Adipocyte (in vitro differentiated cells): ENCODE results near the gene RTP5.

Experiments used
- DNase-seq: peaks from one replicate; pipeline ENCODE4 v3.0.0-alpha.2; 2015; ENCODE audit warnings: low read depth
- H3K27me3 ChIP-seq: replicated peaks from 2 replicates; pipeline ENCODE4 v1.7.0; 2013; ENCODE audit warnings: mild to moderate bottlenecking, low read length, moderate library complexity; ENCODE audit not compliant: control insufficient read depth, insufficient read depth
- H3K36me3 ChIP-seq: 2 replicates; pipeline ENCODE4 v1.7.0; 2013; ENCODE audit warnings: low read length, mild to moderate bottlenecking, moderate library complexity; ENCODE audit not compliant: control insufficient read depth, insufficient read depth, severe bottlenecking
- H3K4me1 ChIP-seq: 2 replicates; pipeline ENCODE4 v1.7.0; 2013; ENCODE audit warnings: mild to moderate bottlenecking, low read length, moderate library complexity; ENCODE audit not compliant: control insufficient read depth, insufficient read depth
- H3K4me3 ChIP-seq: 2 replicates; pipeline ENCODE4 v1.7.0; 2013; ENCODE audit warnings: mild to moderate bottlenecking, low read length, moderate library complexity
- H3K9ac ChIP-seq: 2 replicates; pipeline ENCODE4 v1.7.0; 2013; ENCODE audit warnings: mild to moderate bottlenecking, low read length, moderate library complexity
- H3K9me3 ChIP-seq: 2 replicates; pipeline ENCODE4 v1.7.0; 2013; ENCODE audit warnings: mild to moderate bottlenecking, low read length, moderate library complexity; ENCODE audit not compliant: control insufficient read depth

The RTP5 gene

DNA sequence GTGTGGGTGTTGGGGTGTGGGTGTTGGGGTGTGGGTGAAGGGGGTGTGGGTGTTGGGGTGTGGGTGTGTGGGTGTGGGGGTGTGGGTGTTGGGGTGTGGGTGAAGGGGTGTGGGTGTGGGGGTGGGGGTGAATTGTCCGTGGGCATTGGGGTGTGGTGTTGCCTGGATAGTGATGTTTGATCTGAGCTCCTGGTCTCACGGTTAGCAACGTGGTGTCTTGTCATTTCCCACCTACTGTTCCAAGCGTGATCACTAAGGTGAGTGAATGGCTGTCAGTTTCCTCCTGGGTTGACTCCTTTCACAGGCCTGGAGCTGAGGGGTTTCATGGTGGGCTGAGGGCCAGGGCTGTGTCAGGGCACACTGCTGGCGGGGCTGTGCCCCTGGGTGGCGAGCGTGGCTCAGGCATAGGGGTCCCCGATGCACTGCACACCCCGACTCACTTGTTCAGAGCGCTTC is 27.2 kb downstream of the RTP5 start:
- Histone ChIP-seq H3K9me3 (no peaks in the 10 kb centered on the region), H3K4me3 (no peak overlapping the region), H3K4me1 (peaks cover 21% of the 10 kb centered on the region), H3K36me3 (no peaks in the 10 kb centered on the region), H3K9ac (no peak overlapping the region), H3K27me3 (peaks cover 17% of the 10 kb centered on the region)
- no peak for DNase-seq

DNA sequence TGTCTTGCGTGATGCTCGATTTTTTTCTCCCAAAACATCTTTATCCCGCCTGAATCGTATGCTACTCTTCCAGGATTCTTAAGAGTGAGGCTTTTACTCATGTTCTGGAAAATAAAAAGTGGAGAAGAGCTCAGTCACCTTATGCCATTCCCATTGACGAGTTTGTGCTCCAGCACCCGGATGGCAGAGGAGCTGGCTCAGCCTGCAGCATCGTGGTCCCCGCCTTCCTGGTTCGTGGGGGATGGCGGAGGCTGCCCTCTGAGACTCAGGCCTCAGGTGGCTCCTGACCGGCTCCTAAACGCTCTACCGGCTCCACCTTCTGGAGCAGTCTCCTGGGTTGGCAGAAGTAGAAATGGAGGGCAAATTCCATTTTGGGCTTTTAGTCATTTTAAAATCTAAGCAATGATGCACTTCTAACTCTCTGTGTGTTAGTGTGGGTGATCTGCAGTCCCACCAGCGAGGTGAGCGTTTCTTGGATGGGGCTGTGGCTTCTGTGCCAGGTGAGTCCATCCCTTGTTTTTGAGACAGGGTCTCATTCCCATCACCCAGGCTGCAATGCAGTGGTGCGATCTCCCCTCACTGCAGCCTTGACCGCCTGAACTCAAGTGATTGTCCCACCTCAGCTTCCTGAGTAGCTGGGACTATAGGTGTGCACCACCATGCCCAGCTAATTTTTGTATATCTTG is 27.8 kb downstream of the RTP5 start:
- DNase-seq = no peak
- Histone ChIP-seq H3K4me3 (no peak overlapping the region), H3K36me3 (no peaks in the 10 kb centered on the region), H3K27me3 (peaks cover 17% of the 10 kb centered on the region), H3K9me3 (no peaks in the 10 kb centered on the region), H3K9ac (no peak overlapping the region), H3K4me1 (peaks cover 17% of the 10 kb centered on the region)

- Histone ChIP-seq H3K27me3 (peaks cover 23% of the 10 kb centered on the region), H3K9me3 (no peaks in the 10 kb centered on the region), H3K36me3 (no peaks in the 10 kb centered on the region), H3K4me3 (no peak overlapping the region), H3K9ac (no peak overlapping the region), H3K4me1 (peaks cover 12% of the 10 kb centered on the region)
- DNase-seq = no peak
Observed at GRCh38 chr2:241898463-241899270, 29.1 kb downstream of the RTP5 start.

- H3K4me1 ChIP-seq = peaks cover 12% of the 10 kb centered on the region
- no peak for DNase-seq
- peaks cover 23% of the 10 kb centered on the region for H3K27me3 ChIP-seq
- H3K36me3 ChIP-seq = no peaks in the 10 kb centered on the region
- H3K9ac ChIP-seq = no peak overlapping the region
- no peak overlapping the region for H3K4me3 ChIP-seq
- no peaks in the 10 kb centered on the region for H3K9me3 ChIP-seq
Observed at GRCh38 chr2:241900251-241901017, 30.9 kb downstream of the RTP5 start.

GRCh38 chr2:241901018-241901380 is 31.5 kb downstream of the RTP5 start:
- no peaks in the 10 kb centered on the region for H3K36me3 ChIP-seq
- peaks cover 23% of the 10 kb centered on the region for H3K27me3 ChIP-seq
- H3K9ac ChIP-seq = no peak overlapping the region
- DNase-seq = no peak
- H3K9me3 ChIP-seq = no peaks in the 10 kb centered on the region
- no peak overlapping the region for H3K4me3 ChIP-seq
- peaks cover 12% of the 10 kb centered on the region for H3K4me1 ChIP-seq

GRCh38 chr2:241901500-241902351 is 32.2 kb downstream of the RTP5 start:
- peak overlapping the region; percentile 66 for H3K4me3 ChIP-seq
- DNase-seq = peak; percentile 33
- peaks cover 12% of the 10 kb centered on the region for H3K4me1 ChIP-seq
- no peaks in the 10 kb centered on the region for H3K36me3 ChIP-seq
- no peak overlapping the region for H3K9ac ChIP-seq
- no peaks in the 10 kb centered on the region for H3K9me3 ChIP-seq
- H3K27me3 ChIP-seq = peaks cover 23% of the 10 kb centered on the region

- Histone ChIP-seq H3K4me3 (no peak overlapping the region), H3K9ac (no peak overlapping the region), H3K9me3 (no peaks in the 10 kb centered on the region), H3K27me3 (peaks cover 29% of the 10 kb centered on the region), H3K36me3 (no peaks in the 10 kb centered on the region), H3K4me1 (peaks cover 12% of the 10 kb centered on the region)
- DNase-seq = no peak
Observed at GRCh38 chr2:241902357-241902991, 32.9 kb downstream of the RTP5 start.

- Histone ChIP-seq H3K9ac (no peak overlapping the region), H3K4me3 (no peak overlapping the region), H3K27me3 (peaks cover 30% of the 10 kb centered on the region), H3K4me1 (peaks cover 12% of the 10 kb centered on the region), H3K36me3 (no peaks in the 10 kb centered on the region), H3K9me3 (no peaks in the 10 kb centered on the region)
- no peak for DNase-seq
Observed at GRCh38 chr2:241903121-241904010, 33.8 kb downstream of the RTP5 start.

DNA sequence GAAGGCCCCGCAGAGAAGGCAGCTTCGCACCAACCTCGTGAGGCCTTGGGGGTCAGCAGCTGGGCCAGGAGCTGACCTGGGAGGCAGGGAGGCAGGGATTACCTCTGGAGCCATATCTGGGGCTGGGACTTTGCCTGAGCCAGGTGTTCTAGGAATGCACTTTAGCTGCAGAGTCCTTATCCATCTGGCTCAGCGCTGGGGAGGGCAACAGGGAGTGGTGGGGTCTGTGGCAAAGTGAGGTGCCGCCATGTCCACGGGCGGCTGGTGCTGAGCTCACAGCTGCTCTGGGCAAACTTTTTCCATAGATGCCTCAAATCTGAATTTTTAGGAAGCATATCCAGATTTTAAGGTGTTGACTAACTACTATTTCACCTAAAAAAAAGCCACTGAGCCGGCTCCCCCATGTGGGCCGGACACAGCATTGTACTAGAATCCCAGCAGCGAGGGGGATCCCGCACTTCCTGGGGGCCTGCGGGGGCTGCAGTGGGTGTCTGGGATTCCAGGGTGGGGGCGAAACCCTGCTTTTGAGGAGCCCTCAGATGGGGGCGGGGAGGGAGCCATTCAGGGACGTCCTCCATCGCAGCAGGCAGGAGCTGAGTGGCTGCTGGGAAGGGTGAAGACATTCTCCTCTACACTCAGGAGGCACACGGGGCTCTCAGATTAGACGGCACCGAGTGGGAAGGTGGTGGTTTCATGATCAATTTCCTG is 34.6 kb downstream of the RTP5 start:
- Histone ChIP-seq H3K4me3 (no peak overlapping the region), H3K4me1 (peaks cover 9% of the 10 kb centered on the region), H3K36me3 (no peaks in the 10 kb centered on the region), H3K9me3 (no peaks in the 10 kb centered on the region), H3K9ac (no peak overlapping the region), H3K27me3 (peaks cover 34% of the 10 kb centered on the region)
- DNase-seq = no peak
